ENCODE measurements around the gene ASF1B. TPM values are rescaled to one million over a fixed set of nuclear protein-coding genes. Genes with fewer than 3 reads are reported as not detected.
A peak's percentile ranks its signal among the peaks of the same experiment; 100 is the strongest.

Gene ASF1B
- total RNA-seq, 1 experiment from 2014 or later, result 54.6 TPM

DNA sequence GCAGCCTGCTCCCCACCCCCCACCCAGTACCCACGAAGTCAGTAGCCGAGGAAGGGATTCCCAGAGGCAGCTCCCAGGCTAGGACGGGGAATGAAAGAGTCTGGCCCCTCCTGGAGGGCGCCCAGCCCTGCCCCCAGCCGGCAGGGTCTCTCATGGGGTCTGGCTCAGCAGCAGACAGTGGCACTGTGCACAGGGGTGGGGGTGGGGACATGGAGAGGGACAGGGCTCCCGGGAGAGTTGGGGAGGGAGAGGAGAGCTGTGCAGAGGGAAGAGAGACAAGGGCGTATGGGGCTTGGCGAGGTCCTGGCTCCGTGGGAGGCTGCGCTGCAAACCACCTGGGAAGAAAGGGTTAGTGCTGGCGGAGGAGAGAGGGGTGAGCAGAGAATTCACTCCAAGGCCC, 27.7 kb upstream of the ASF1B start:
- H3K9me3 ChIP-seq (ENCODE audit: low read depth, low read length, poor library complexity, severe bottlenecking), result no peaks in the 10 kb centered on the region
- intact Hi-C loops (cut with micrococcal nuclease; ENCODE audit: unreplicated experiment), result no loop called here
- no peaks in the 10 kb centered on the region for H3K27me3 ChIP-seq (replicated peaks; ENCODE audit: insufficient read depth, low read depth, low read length, poor library complexity)
- BruUV-seq (replicated peaks), result no TSS peak
- TF ChIP-seq, protein P1, sequence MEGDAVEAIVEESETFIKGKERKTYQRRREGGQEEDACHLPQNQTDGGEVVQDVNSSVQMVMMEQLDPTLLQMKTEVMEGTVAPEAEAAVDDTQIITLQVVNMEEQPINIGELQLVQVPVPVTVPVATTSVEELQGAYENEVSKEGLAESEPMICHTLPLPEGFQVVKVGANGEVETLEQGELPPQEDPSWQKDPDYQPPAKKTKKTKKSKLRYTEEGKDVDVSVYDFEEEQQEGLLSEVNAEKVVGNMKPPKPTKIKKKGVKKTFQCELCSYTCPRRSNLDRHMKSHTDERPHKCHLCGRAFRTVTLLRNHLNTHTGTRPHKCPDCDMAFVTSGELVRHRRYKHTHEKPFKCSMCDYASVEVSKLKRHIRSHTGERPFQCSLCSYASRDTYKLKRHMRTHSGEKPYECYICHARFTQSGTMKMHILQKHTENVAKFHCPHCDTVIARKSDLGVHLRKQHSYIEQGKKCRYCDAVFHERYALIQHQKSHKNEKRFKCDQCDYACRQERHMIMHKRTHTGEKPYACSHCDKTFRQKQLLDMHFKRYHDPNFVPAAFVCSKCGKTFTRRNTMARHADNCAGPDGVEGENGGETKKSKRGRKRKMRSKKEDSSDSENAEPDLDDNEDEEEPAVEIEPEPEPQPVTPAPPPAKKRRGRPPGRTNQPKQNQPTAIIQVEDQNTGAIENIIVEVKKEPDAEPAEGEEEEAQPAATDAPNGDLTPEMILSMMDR (conservative IDR thresholded peaks at IDR 0.05; ENCODE audit: low read depth, low read length), result no peak
- no peak for TF ChIP-seq EZH2 (IDR thresholded peaks at IDR 0.05; ENCODE audit: borderline replicate concordance, low read depth, low read length, poor library complexity, severe bottlenecking)
- POLR2A ChIA-PET (ENCODE audit: low non-redundant PET), result no interaction called here
- no peak for DNase-seq (ENCODE audit: low spot score)
- CTCF ChIA-PET, result no interaction called here
- no peak overlapping the region for H3K27ac ChIP-seq (ENCODE audit: low read depth, low read length, poor library complexity, severe bottlenecking)
- H3K36me3 ChIP-seq (ENCODE audit: insufficient read depth, low read length, poor library complexity, severe bottlenecking), result peaks cover 19% of the 10 kb centered on the region
- peaks cover 30% of the 10 kb centered on the region for H3K4me1 ChIP-seq (ENCODE audit: insufficient read depth, low read length, poor library complexity, severe bottlenecking)
- no peak overlapping the region for H3K4me3 ChIP-seq (ENCODE audit: low read depth, low read length, poor library complexity, severe bottlenecking)

DNA sequence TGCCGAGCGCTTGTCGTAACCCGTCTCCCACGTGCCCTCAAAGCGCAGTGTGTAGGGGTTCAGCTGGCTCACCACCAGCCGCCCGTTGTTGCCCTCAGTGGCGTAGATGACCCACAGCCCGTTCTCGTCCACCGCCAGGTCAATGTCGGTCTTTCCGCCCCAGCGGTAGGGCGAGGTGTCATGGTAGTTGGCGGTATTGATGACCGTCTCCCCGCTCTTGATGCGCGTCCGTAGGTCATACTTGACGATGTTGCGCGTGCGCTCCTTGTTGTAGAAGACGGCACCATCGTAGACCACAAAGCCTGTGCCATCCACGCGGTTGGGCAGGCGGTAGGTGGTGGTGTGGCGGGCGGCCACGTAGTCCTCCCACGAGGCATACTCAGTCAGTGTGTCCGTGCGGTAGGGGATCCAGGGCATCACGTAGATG, 26.5 kb upstream of the ASF1B start:
- Histone ChIP-seq H3K9me3 (ENCODE audit: low read depth, low read length, poor library complexity, severe bottlenecking) (no peaks in the 10 kb centered on the region), H3K27ac (ENCODE audit: low read depth, low read length, poor library complexity, severe bottlenecking) (no peak overlapping the region), H3K4me3 (ENCODE audit: low read depth, low read length, poor library complexity, severe bottlenecking) (no peak overlapping the region), H3K4me1 (ENCODE audit: insufficient read depth, low read length, poor library complexity, severe bottlenecking) (peaks cover 30% of the 10 kb centered on the region), H3K27me3 (replicated peaks; ENCODE audit: insufficient read depth, low read depth, low read length, poor library complexity) (no peaks in the 10 kb centered on the region), H3K36me3 (ENCODE audit: insufficient read depth, low read length, poor library complexity, severe bottlenecking) (peaks cover 28% of the 10 kb centered on the region)
- BruUV-seq (replicated peaks), result TSS peak; percentile 36
- ChIA-PET CTCF (interaction anchor here (1.0 kb wide), 1 partner anchor 185 kb away, joined by 3 read pairs; no protein-coding TSS in a partner anchor), POLR2A (ENCODE audit: low non-redundant PET) (no interaction called here)
- intact Hi-C loops (cut with micrococcal nuclease; ENCODE audit: unreplicated experiment), result no loop called here
- TF ChIP-seq EZH2 (IDR thresholded peaks at IDR 0.05; ENCODE audit: borderline replicate concordance, low read depth, low read length, poor library complexity, severe bottlenecking), result no peak
- TF ChIP-seq, protein P1 (conservative IDR thresholded peaks at IDR 0.05; ENCODE audit: low read depth, low read length), result no peak
- no peak for DNase-seq (ENCODE audit: low spot score)

DNA sequence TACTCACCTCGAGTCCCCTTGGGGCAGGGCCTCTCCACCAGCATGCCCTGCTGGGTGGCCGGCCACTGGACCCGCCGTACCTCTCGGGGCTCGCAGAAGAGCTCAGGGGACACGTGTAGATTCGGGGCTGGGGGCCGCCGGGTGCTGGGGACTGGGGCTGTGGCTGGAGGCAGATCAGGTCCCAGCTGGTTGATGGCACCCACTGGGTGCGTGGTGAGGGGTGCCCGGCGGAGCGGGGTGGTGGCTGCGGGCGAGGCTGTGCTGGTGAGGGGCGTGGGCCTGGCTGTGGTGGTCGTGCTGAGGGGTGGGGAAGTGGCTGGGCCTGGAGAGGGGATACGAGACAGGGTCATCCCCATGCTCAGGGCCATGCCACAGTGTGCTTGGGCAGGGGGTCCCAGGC, 24.9 kb upstream of the ASF1B start:
- no peak overlapping the region for H3K4me3 ChIP-seq (ENCODE audit: low read depth, low read length, poor library complexity, severe bottlenecking)
- no peaks in the 10 kb centered on the region for H3K9me3 ChIP-seq (ENCODE audit: low read depth, low read length, poor library complexity, severe bottlenecking)
- no TSS peak for BruUV-seq (replicated peaks)
- ChIA-PET POLR2A (ENCODE audit: low non-redundant PET) (no interaction called here), CTCF (no interaction called here)
- DNase-seq (ENCODE audit: low spot score), result no peak
- H3K27me3 ChIP-seq (replicated peaks; ENCODE audit: insufficient read depth, low read depth, low read length, poor library complexity), result no peaks in the 10 kb centered on the region
- TF ChIP-seq, protein P1 (conservative IDR thresholded peaks at IDR 0.05; ENCODE audit: low read depth, low read length), result no peak
- no peak for TF ChIP-seq EZH2 (IDR thresholded peaks at IDR 0.05; ENCODE audit: borderline replicate concordance, low read depth, low read length, poor library complexity, severe bottlenecking)
- intact Hi-C loops (cut with micrococcal nuclease; ENCODE audit: unreplicated experiment), result no loop called here
- H3K36me3 ChIP-seq (ENCODE audit: insufficient read depth, low read length, poor library complexity, severe bottlenecking), result peaks cover 40% of the 10 kb centered on the region
- peaks cover 26% of the 10 kb centered on the region for H3K4me1 ChIP-seq (ENCODE audit: insufficient read depth, low read length, poor library complexity, severe bottlenecking)
- H3K27ac ChIP-seq (ENCODE audit: low read depth, low read length, poor library complexity, severe bottlenecking), result no peak overlapping the region
